GM19328 (cell line): ENCODE results near the gene PPIL1.

Source experiments
- ATAC-seq: cut with Tn5 transposase; IDR thresholded peaks from one replicate; pipeline ENCODE4 v1.9.1; 2021; ENCODE audit warnings: mild to moderate bottlenecking, moderate library complexity; ENCODE audit not compliant: unreplicated experiment

The PPIL1 gene

DNA sequence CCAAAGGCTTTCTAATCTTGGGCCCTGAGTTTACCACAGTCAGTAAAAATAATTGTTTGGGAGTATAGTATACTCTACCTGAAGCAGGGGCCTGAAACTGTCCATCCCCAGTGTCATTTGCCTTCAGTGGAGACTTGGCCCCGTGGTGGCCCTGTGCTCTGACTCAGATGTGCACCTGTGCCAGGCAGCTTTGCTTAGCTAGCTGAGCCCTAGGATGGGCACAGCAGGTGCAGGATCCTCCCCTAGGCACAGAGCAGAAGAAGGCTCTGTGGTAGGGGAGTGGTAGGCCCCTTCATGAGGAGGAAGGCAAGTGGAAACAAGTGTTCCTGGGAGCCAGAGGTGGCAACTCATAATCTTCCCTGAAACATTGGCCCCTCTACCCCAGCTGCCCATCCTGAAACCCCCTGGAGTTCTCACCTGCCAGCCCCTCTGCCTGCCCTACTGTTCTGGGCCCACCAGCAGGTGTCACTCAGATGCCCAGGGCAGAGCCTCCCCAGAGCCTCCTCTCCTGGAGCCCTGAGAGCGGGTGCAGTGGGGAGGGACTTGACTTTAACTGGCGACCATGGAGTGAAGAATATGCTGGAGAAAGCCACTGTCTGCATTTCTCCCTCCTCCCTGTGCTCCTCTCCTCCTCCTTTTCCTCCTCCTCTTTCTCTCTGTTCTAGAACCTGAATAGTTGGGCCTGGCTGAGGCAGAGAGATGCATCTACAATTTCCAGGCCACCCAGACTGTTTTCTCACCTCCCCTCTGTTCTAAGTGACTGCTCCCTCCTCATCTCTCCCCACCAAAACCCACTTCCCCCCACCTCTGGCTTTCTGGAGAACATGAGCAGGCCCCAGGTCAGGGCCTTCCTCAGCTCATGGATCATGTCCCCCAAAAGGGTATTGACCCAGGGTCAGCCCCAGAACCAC is 38.2 kb downstream of the PPIL1 start:
- ATAC-seq, result no peak

DNA sequence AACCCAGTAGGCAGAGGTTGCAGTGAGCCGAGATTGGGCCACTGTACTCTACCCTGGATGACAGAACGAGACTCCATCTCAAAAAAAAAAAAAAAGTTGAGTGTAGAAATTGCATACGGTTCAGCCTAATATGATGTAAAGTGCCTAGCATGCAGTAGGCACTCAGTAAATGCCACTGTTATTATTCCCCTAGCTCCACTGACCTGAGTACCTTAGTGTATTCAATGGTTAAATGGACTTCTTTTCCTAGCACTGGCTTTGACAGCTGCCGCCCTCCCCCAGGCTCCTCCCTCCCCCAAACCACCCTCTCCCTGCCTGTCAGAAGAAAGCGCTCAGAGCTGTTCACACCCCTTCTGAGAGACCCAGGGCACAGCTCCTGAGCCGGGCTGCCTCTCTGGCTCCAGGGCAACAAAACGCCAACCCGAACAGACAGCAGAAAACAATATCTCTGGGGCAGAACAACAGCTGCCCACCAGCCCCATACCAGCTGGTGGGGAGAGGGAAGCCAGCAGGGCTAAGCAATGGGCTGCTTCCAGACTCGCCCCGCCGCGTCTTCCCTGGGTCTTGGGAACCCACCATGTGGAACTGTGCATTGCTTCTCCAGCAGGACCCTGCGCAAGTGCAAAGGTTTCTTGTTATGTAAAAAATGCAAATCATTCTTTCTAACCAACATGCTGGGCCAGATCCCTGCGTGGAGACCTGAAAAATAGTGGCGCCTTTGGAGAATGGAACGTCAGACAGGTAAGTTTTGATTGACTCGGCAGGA is 39.8 kb downstream of the PPIL1 start:
- no peak for ATAC-seq

DNA sequence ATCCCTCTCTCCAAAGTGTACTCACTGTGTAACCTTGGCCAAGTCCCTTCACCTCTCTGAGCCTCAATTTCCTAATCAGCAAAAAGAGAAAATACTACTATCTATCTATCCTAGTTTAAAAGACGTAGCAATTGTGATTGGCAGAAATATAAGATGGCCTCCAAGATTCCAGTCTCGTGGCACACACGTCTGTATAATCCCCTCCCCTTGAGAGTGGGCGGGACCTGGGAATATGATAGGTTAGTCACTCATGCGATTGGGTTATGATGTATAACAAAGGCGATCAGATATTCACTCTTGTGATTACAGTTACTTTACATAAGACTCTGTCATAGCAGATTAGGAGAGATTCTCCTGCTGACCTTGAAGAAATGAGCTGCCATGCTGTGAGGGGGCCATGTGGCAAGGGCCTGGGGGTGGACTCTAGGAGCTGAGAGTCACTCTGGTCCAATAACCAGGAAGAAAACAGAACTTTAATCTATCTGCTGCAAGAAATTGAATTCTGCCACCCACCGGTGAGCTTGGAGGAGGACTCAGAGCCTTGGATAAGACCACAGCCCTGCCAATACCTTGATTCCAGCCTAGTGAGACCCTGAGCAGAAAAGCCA is 41.3 kb downstream of the PPIL1 start:
- ATAC-seq, result no peak

GRCh38 chr6:36832313-36832712 is 42.3 kb downstream of the PPIL1 start:
- no peak for ATAC-seq

- ATAC-seq, result no peak
Measured at GRCh38 chr6:36830577-36830976, 44.0 kb downstream of the PPIL1 start.

- no peak for ATAC-seq
Measured at GRCh38 chr6:36829919-36830544, 44.6 kb downstream of the PPIL1 start.

DNA sequence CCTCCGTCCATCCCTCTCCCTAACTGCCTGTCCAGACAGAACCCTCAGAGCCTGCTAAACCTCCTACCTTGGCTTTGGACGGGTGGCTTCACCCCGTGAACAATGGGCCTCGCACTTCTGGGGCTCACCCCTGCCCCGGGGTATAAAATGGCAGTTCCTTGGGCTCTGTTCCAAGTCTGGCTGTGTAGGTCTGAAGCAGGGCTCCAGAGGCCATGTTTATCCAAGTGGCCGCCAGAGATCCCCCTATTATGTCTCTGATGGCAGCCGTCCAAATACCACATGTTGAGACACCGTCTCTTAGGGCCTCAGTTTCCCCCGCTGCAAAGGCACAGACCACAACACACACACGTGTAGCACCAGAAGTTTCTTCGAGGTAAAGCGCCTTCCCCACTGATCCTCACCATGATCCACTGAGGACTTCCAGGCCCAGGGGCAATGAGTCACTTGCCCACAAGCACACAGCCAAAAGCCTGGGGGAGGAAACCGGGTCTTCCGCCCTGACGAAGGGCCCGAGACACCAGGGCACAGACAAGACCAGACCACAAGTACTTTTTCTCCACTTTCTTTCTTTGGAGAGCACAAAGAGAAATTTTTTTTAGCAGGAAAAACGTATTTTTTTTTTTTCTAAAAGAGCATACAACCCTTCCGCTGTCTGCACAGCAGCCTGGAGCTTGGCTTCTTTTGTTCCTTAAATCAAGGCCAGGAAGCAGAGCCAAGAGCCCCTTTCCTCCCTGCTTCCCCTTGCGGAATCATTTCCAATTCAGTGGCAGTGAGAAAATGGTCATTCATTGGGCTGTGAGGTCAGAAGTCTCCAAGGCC is 47.1 kb downstream of the PPIL1 start:
- ATAC-seq, result no peak

DNA sequence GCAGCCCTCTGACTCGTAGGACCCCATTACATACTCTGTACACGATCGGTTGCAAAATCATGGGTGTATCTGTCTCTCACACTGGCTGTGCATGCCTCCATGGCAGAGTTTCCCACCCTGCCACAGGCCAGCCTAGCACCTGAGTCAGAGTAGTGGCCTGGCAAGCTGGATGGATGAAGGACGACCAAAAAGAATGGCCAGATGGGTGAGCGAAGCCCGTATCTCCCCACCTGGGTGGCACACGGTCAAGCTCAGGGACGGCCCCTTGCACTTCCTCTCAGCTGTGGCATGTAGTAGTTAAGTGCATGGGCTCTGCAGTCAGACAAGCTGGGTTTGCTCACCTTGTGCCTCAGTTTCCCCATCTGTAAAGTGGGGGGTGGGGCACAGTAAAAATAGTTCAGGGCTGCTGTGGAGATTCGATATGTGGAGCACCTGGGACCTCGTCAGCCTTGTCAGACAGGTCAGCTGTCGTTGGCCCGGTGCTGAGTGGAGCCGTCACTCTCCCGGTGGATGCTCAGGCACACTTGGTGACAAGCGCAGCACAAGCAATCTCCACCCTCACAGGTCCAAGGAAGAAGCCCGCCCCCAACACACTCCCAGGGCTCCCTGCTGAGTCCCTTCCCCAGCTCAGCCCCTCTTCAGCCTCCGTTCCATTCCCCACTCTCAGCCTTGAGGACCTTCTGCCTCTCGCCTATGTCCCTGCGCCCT is 47.9 kb downstream of the PPIL1 start:
- no peak for ATAC-seq

DNA sequence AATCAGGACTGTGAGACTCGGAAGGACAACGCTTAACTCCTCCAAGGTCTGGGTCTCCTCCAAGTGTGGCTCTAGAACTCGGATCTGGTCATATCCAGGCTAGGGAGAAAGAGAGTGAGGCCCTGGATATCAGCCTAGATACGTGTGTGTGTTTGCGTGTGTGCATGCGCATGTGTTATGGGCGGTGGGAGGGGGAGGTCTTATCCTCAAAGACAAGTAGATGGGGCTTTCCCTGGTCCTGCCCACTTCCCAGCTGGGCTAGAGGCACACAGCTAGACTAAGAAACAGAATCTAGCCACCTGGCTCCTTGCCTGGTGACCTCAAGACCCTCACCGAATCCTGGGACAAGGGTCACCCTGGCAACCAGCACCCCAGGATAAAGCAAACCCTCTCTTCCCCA is 48.6 kb downstream of the PPIL1 start:
- no peak for ATAC-seq

- no peak for ATAC-seq
Measured at GRCh38 chr6:36825452-36825851, 49.2 kb downstream of the PPIL1 start.

DNA sequence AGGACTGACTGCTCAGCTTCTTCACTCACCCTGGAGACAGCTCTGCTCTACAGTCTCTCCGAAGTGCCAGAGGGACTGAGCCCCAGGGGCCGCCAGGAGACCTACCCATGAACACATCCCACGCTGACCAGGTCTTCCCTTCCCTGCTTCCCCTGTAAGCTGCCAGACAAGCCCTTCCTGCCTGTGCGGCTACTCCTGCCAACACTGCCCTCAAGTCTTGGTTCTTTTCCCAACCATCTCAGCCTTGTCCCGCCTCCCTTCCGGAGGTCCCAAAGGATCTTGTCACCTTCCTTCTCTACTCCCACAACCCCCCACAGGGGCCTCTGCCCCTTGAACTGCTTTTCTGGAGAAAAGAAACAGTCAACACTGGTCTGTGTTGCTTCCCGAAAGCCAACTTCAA is 50.4 kb downstream of the PPIL1 start:
- ATAC-seq, result no peak

GRCh38 chr6:36823421-36824096 is 51.0 kb downstream of the PPIL1 start:
- no peak for ATAC-seq

DNA sequence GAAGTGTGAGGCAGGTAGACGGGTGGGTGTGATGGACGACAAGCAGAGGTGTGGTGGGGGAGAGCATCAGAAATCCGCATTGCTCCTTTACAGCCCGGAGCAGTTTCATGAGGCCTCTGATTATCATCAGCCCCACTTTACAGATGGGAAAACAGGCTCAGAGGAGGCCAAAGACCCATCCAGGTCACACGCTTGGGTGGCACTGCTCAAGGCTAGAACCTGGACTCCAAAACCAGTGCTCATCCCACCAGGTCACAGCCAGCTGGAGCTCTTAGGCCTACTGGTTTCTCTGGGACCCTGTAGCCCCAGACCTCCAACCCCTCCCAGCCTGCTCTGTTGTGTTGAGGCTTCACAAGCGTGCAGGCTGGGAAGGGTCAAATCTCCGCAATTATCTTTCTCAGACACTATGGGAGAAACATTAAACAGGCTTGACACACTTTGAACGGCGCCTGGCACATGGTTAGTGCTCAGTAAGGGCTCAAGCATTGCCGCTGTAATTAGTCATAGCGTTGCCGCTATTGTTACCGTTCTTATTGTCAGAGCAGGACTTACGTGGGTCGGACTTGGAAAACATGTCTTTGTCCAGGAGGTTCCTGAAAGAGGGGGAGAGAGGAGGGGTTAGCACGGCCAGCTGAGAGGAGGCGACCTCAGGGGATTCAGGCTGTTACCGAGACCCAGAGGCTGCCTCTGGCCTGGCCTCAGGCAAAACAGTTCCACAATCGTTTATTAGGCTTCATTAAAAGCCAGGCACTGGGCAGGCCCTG is 51.9 kb downstream of the PPIL1 start:
- no peak for ATAC-seq

DNA sequence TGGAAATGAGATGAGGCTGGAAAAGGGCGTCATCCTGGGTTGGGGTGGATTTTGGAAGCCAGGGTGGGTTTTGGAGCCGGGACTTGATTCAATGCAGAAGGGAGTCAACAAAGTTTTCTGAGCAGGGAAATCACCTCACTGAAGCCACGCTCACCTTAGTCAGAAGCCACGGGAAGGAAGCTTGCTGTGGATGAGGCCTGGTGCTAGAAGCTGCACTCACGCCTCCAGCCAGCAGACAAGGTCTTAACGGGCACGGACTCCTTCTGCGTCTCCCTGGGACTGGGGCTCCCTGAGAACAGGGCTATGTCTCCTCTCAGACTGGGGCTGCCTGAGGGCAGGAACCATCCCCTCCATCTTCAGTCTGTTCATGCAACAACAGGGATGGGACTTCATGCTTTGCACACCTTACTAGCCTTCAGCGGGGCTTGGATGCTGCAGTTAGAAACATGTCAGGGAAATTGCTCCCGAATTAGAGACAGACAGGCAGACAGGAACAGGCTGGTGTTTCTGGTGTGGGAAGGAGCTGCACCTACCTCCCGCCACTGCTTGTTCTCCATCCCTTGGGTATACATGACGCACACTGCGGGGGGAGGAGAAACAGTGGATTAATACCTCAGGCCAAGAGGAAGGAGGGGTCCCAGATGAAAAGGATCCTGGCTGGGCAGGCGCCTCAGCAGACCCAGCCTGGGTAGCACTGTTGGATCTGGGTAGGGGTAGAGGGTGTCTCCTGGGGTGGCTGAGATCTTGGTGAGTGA is 52.8 kb downstream of the PPIL1 start:
- ATAC-seq, result no peak

DNA sequence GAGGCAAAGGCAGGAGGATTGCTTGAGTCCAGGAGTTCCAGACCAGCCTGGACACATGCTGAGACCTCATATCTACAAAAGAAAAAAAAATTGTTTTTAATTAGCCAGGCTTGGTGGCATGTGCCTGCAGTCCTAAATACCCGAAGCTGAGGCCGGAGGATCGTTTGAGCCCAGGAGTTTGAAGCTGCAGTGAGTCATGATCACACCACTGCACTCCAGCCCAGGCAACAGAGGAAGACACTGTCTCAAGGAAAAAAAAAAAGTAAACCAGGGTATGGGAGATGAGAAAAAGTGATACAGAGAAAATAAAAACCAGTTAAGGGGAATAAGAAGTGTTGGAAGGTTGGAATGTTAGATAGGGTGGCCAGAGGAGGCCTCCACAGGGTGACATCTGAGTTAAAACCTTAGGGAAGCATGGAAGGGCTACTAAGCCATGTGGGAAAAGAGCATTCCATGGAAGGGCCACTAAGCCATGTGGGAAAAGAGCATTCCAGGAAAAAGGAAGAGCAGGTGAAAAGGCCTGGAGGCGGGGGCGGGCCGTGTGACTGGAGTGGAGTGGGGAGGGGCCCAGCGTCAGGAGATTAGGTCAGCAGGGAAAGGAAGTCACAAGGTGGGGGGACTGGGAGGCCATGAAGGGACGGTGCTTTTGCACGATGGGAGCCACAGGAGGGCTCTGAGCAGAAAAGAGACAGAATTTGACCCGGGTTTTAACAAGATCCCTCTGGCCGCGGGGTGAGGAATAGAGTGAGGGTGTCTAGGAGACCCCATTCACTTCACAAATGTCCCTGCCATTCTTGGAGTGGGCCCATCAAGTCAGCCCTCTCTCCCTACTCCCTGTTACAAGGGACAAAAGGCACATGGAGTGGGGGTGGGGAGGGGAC is 53.7 kb downstream of the PPIL1 start:
- no peak for ATAC-seq

DNA sequence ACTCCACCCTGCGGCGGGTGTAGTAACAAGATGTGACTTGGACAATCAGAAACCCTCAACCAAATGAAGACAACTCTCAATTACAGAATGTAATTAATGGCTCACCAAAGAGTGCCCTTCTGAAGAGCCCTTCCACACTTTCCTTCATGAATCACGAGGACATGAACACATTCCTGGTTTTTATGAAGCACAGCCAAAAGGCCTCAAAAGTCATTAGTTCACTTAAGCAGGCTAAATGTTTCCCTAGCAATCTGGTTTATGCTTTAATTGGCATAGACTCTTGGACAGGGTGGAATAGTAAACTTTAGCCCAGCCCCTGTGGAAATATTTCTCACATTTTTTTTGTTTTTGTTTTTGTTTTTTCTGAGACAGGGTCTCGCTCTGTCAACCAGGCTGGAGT is 55.8 kb downstream of the PPIL1 start:
- ATAC-seq, result no peak

GRCh38 chr6:36817847-36818246 is 56.8 kb downstream of the PPIL1 start:
- no peak for ATAC-seq
